BLaER1 (cell line): ENCODE data around the gene ARHGEF17.

Experiments
- H3K27ac ChIP-seq: shearing (Covaris generic); formaldehyde crosslinking; 2 replicates; pipeline ENCODE4 v1.8.1; 2022
- H3K27me3 ChIP-seq: shearing (Covaris generic); formaldehyde crosslinking; 2 replicates; pipeline ENCODE4 v1.8.1; 2022
- H3K36me3 ChIP-seq: shearing (Covaris generic); formaldehyde crosslinking; 2 replicates; pipeline ENCODE4 v1.8.1; 2022
- H3K4me1 ChIP-seq: shearing (Covaris generic); formaldehyde crosslinking; 2 replicates; pipeline ENCODE4 v1.8.1; 2022
- H3K4me2 ChIP-seq: shearing (Covaris generic); formaldehyde crosslinking; 2 replicates; pipeline ENCODE4 v1.8.1; 2022
- H3K4me3 ChIP-seq: shearing (Covaris generic); formaldehyde crosslinking; 2 replicates; pipeline ENCODE4 v1.8.1; 2022
- H3K9ac ChIP-seq: shearing (Covaris generic); formaldehyde crosslinking; 2 replicates; pipeline ENCODE4 v1.8.1; 2022
- H3K9me3 ChIP-seq: shearing (Covaris generic); formaldehyde crosslinking; 2 replicates; pipeline ENCODE4 v1.8.1; 2022
- H4K20me1 ChIP-seq: shearing (Covaris generic); formaldehyde crosslinking; 2 replicates; pipeline ENCODE4 v1.8.1; 2022
- Cebpa-rat ChIP-seq: shearing (Covaris generic); IDR thresholded peaks from 2 replicates; pipeline ENCODE4 v1.8.1; 2022

The ARHGEF17 gene

GRCh38 chr11:73299751-73300150 lies 8.3 kb upstream of the ARHGEF17 start:
- peaks cover 6% of the 10 kb centered on the region; the same call in 1 of the 2 replicates for H3K4me1 ChIP-seq
- TF ChIP-seq Cebpa-rat = no peak
- H3K4me3 ChIP-seq = no peak overlapping the region
- no peak overlapping the region for H3K9ac ChIP-seq
- H4K20me1 ChIP-seq = no peaks in the 10 kb centered on the region
- H3K36me3 ChIP-seq = no peaks in the 10 kb centered on the region
- no peak overlapping the region for H3K27ac ChIP-seq
- H3K27me3 ChIP-seq = no peaks in the 10 kb centered on the region
- H3K4me2 ChIP-seq = no peak overlapping the region
- H3K9me3 ChIP-seq = no peaks in the 10 kb centered on the region

- peaks cover 3% of the 10 kb centered on the region; the same call in 1 of the 2 replicates for H3K36me3 ChIP-seq
- H3K9me3 ChIP-seq = no peaks in the 10 kb centered on the region
- H3K27me3 ChIP-seq = peaks cover 27% of the 10 kb centered on the region
- peak overlapping the region; percentile 77 for H3K9ac ChIP-seq
- no peak for TF ChIP-seq Cebpa-rat
- peaks cover 29% of the 10 kb centered on the region for H4K20me1 ChIP-seq
- peak overlapping the region; percentile 99 for H3K4me2 ChIP-seq
- peak overlapping the region; percentile 90 for H3K27ac ChIP-seq
- H3K4me3 ChIP-seq = peak overlapping the region; percentile 79
- peaks cover 42% of the 10 kb centered on the region for H3K4me1 ChIP-seq
Observed at GRCh38 chr11:73306069-73306841, 1.8 kb upstream of the ARHGEF17 start.

DNA sequence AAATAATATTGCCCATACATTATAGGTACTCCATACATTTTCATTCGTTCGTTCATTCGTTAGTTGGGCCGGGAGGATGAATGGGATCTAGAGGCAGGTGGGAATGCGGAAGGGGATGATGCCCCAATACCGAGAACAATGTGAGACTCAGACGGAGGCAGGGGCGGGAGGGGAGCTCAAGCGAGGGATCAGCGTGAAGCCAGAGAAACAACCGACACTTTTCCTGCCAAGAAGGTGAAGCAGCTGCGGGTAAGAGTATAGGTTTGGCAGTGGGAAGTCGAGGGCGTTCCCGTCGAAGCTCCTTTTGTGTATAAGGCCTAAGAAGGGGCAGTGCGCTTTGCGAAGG lies 1.1 kb upstream of the ARHGEF17 start:
- H3K4me1 ChIP-seq = peaks cover 49% of the 10 kb centered on the region
- H3K9me3 ChIP-seq = no peaks in the 10 kb centered on the region
- H3K9ac ChIP-seq = peak overlapping the region; percentile 77
- H3K4me3 ChIP-seq = peak overlapping the region; percentile 79
- no peak for TF ChIP-seq Cebpa-rat
- peaks cover 36% of the 10 kb centered on the region for H4K20me1 ChIP-seq
- H3K36me3 ChIP-seq = peaks cover 3% of the 10 kb centered on the region; the same call in 1 of the 2 replicates
- peaks cover 27% of the 10 kb centered on the region for H3K27me3 ChIP-seq
- H3K27ac ChIP-seq = peak overlapping the region; percentile 90
- H3K4me2 ChIP-seq = peak overlapping the region; percentile 99

DNA sequence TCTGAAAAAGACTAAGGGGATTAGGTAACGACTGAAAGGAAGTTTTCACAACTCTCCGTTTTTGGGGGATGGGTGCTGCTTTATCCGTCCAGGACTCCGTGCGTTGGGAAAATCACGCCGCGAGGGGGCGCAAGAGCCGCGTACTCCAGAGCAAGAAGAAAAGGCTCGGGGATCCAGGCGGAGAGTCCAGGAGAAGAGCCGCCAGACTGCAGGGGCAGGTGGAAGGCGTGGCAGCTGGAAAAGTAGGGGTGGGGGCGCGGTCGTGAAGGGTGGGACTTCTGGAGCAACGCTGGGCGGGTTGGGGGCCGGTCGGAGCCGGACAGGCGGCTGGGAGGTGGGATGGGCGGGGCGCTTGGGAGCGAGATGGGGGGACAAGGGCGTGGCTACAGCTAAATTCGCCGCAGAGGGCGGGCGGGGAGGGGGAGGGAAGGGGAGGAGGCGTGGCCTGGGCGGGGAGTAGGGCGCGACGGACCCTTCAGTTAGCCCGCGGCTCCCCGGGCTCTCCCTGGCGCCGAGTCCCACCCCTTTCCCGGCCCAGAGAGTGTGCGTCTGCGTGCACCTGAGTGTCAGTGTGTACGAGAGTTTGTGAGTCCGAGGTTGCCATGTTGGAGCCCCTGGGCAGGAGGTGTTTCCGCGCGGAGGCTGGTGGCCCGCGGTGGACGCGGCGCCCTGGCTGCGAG lies 613 bp upstream of the ARHGEF17 start:
- TF ChIP-seq Cebpa-rat = peak; percentile 66
- H3K27ac ChIP-seq = peak overlapping the region; percentile 90

DNA sequence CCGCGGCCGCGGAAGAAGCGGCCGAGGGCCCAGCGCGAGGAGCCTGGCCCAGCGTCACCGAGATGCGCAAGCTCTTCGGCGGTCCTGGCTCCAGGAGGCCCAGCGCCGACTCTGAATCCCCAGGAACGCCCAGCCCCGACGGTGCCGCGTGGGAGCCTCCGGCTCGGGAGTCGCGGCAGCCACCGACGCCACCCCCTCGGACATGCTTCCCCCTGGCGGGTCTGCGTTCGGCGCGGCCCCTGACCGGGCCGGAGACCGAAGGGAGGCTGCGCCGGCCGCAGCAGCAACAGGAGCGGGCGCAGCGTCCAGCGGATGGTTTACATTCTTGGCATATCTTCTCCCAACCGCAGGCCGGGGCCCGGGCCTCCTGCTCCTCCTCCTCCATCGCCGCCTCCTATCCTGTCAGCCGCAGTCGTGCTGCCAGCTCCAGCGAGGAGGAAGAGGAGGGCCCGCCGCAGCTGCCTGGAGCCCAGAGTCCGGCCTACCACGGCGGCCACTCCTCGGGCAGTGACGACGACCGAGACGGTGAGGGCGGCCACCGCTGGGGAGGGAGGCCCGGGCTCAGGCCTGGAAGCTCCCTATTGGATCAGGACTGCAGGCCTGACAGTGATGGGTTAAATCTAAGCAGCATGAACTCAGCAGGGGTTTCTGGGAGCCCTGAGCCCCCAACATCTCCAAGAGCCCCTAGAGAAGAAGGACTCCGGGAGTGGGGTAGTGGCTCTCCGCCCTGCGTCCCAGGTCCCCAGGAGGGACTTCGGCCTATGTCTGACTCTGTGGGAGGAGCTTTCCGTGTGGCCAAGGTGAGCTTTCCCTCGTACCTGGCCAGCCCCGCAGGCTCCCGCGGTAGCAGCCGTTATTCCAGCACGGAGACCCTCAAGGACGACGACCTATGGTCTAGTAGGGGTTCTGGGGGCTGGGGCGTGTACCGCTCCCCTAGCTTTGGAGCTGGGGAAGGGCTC lies 1.2 kb downstream of the ARHGEF17 start:
- Histone ChIP-seq H3K27ac (peak overlapping the region; percentile 73), H3K9ac (peak overlapping the region; percentile 82), H4K20me1 (peaks cover 40% of the 10 kb centered on the region), H3K4me3 (peak overlapping the region; percentile 79), H3K27me3 (peaks cover 27% of the 10 kb centered on the region), H3K36me3 (peaks cover 3% of the 10 kb centered on the region; the same call in 1 of the 2 replicates), H3K4me2 (peak overlapping the region; percentile 99), H3K9me3 (no peaks in the 10 kb centered on the region), H3K4me1 (peaks cover 72% of the 10 kb centered on the region)
- no peak for TF ChIP-seq Cebpa-rat

More for the DNA sequence above, 613 bp upstream of the ARHGEF17 start:
- peaks cover 38% of the 10 kb centered on the region for H4K20me1 ChIP-seq
- peak overlapping the region; percentile 99 for H3K4me2 ChIP-seq
- peaks cover 27% of the 10 kb centered on the region for H3K27me3 ChIP-seq
- peak overlapping the region; percentile 82 for H3K9ac ChIP-seq
- peak overlapping the region; percentile 79 for H3K4me3 ChIP-seq
- H3K9me3 ChIP-seq = no peaks in the 10 kb centered on the region
- H3K4me1 ChIP-seq = peaks cover 54% of the 10 kb centered on the region
- peaks cover 3% of the 10 kb centered on the region; the same call in 1 of the 2 replicates for H3K36me3 ChIP-seq

DNA sequence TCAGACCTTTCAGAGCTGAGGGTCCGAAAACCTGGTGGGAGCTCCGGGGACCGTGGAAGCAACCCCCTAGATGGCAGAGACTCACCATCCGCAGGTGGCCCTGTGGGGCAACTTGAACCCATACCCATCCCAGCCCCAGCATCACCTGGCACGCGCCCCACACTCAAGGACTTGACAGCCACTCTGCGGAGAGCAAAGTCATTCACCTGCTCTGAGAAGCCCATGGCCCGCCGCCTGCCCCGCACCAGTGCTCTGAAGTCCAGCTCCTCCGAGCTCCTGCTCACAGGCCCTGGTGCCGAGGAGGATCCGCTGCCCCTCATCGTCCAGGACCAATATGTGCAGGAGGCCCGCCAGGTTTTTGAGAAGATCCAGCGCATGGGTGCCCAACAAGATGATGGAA lies 2.0 kb downstream of the ARHGEF17 start:
- H3K4me3 ChIP-seq = no peak overlapping the region
- no peak overlapping the region for H3K9ac ChIP-seq
- H3K4me1 ChIP-seq = peaks cover 80% of the 10 kb centered on the region
- H3K4me2 ChIP-seq = peak overlapping the region; percentile 99; the same call in 1 of the 2 replicates
- no peaks in the 10 kb centered on the region for H3K9me3 ChIP-seq
- no peak overlapping the region for H3K27ac ChIP-seq
- H4K20me1 ChIP-seq = peaks cover 44% of the 10 kb centered on the region
- H3K36me3 ChIP-seq = peaks cover 3% of the 10 kb centered on the region; the same call in 1 of the 2 replicates
- TF ChIP-seq Cebpa-rat = no peak
- H3K27me3 ChIP-seq = peaks cover 27% of the 10 kb centered on the region

GRCh38 chr11:73310661-73311393 lies 2.8 kb downstream of the ARHGEF17 start:
- H3K9ac ChIP-seq = no peak overlapping the region
- TF ChIP-seq Cebpa-rat = no peak
- H3K27me3 ChIP-seq = peaks cover 27% of the 10 kb centered on the region
- peak overlapping the region; percentile 99 for H3K4me2 ChIP-seq
- H4K20me1 ChIP-seq = peaks cover 44% of the 10 kb centered on the region
- no peak overlapping the region for H3K27ac ChIP-seq
- no peak overlapping the region for H3K4me3 ChIP-seq
- H3K4me1 ChIP-seq = peaks cover 87% of the 10 kb centered on the region
- H3K9me3 ChIP-seq = no peaks in the 10 kb centered on the region
- peaks cover 3% of the 10 kb centered on the region; the same call in 1 of the 2 replicates for H3K36me3 ChIP-seq

GRCh38 chr11:73311394-73311869 lies 3.4 kb downstream of the ARHGEF17 start:
- Histone ChIP-seq H3K27ac (no peak overlapping the region), H3K4me3 (no peak overlapping the region), H3K9ac (no peak overlapping the region), H3K4me1 (peaks cover 87% of the 10 kb centered on the region), H4K20me1 (peaks cover 44% of the 10 kb centered on the region), H3K4me2 (peak overlapping the region; percentile 99), H3K27me3 (peaks cover 27% of the 10 kb centered on the region), H3K36me3 (peaks cover 3% of the 10 kb centered on the region; the same call in 1 of the 2 replicates), H3K9me3 (no peaks in the 10 kb centered on the region)
- TF ChIP-seq Cebpa-rat = no peak
